ENCODE data around the gene KCNJ14.

KCNJ14 gene

DNA sequence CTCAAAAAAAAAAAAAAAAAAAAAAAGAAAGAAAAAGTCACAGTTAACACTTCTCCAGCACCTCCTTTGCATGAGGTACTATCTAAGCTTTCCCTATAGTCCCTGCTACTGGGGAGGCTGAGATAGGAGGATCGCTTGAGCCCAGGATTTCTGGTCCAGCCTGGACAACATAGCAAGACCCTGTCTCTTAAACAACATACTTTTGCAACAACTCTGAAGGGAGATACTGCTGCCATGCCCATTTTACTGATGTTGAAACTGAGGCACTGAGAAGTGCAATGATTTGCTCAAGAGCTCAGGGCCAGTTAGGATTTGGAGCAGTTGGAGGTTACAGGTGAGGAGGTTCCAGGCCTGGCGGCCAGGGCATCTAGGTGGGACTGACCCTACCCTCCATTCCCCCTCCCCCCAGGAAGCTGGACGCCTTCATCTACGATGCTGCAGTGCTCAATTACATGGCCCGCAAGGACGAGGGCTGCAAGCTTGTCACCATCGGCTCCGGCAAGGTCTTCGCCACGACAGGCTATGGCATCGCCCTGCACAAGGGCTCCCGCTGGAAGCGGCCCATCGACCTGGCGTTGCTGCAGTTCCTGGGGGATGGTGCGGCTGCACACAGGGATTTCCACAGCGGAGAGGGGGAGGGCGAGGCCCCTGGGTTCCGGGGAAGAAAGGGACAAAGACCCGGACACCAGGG is 13.9 kb upstream of the KCNJ14 start:
- no peak overlapping the region for H3K4me3 Mint-ChIP-seq
- intact Hi-C loops (cut with micrococcal nuclease) = no loop called here
- H3K9me3 Mint-ChIP-seq = no peaks in the 10 kb centered on the region
- H3K4me1 Mint-ChIP-seq (ENCODE audit: low read depth) = peaks cover 27% of the 10 kb centered on the region
- peaks cover 44% of the 10 kb centered on the region for H3K27me3 Mint-ChIP-seq
- H3K36me3 Mint-ChIP-seq (ENCODE audit: low read depth) = peaks cover 26% of the 10 kb centered on the region
- H3K27ac Mint-ChIP-seq = no peak overlapping the region

DNA sequence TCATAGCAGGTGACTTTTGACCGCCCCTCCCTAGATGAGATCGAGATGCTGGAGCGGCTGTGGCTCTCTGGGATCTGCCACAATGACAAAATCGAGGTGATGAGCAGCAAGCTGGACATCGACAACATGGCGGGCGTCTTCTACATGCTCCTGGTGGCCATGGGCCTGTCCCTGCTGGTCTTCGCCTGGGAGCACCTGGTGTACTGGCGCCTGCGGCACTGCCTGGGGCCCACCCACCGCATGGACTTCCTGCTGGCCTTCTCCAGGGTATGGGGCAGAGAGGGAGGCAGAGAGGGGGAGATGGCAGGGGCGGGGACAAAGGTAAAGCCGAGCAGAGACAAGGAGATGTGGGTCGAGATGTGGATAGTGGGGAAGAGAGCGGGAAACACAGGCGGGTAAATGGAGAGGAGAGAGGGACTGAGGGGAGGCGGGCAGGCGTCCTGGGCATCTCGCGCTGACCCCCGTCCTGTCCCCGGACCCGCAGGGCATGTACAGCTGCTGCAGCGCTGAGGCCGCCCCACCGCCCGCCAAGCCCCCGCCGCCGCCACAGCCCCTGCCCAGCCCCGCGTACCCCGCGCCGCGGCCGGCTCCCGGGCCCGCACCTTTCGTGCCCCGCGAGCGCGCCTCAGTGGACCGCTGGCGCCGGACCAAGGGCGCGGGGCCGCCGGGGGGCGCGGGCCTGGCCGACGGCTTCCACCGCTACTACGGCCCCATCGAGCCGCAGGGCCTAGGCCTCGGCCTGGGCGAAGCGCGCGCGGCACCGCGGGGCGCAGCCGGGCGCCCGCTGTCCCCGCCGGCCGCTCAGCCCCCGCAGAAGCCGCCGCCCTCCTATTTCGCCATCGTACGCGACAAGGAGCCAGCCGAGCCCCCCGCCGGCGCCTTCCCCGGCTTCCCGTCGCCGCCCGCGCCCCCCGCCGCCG is 13.0 kb upstream of the KCNJ14 start:
- Mint-ChIP-seq H3K9me3 (no peaks in the 10 kb centered on the region), H3K4me3 (peak overlapping the region; percentile 10), H3K36me3 (ENCODE audit: low read depth) (peaks cover 34% of the 10 kb centered on the region), H3K4me1 (ENCODE audit: low read depth) (peaks cover 29% of the 10 kb centered on the region), H3K27me3 (peaks cover 39% of the 10 kb centered on the region), H3K27ac (no peak overlapping the region)
- intact Hi-C loops (cut with micrococcal nuclease) = no loop called here

DNA sequence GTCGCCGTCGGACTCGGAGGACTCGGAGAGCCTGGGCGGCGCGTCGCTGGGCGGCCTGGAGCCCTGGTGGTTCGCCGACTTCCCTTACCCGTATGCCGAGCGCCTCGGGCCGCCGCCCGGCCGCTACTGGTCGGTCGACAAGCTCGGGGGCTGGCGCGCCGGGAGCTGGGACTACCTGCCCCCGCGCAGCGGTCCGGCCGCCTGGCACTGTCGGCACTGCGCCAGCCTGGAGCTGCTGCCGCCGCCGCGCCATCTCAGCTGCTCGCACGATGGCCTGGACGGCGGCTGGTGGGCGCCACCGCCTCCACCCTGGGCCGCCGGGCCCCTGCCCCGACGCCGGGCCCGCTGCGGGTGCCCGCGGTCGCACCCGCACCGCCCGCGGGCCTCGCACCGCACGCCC is 12.1 kb upstream of the KCNJ14 start:
- Mint-ChIP-seq H3K27me3 (peaks cover 35% of the 10 kb centered on the region), H3K4me1 (ENCODE audit: low read depth) (peaks cover 35% of the 10 kb centered on the region), H3K27ac (no peak overlapping the region), H3K9me3 (no peaks in the 10 kb centered on the region), H3K36me3 (ENCODE audit: low read depth) (peaks cover 43% of the 10 kb centered on the region), H3K4me3 (no peak overlapping the region)
- intact Hi-C loops (cut with micrococcal nuclease) = no loop called here

DNA sequence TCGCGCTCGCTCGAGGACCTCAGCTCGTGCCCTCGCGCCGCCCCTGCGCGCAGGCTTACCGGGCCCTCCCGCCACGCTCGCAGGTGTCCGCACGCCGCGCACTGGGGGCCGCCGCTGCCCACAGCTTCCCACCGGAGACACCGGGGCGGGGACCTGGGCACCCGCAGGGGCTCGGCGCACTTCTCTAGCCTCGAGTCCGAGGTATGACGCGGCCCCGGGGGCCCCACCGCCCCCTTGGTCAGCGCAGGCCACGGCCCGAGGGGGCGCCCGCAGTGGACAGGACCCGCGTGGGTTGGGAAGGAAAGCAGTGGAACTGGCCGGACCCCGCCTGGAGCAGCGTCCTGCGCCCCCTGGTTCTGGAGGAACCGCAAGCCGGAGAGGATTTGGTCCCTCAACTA is 11.6 kb upstream of the KCNJ14 start:
- H3K27me3 Mint-ChIP-seq = peaks cover 35% of the 10 kb centered on the region
- no peak overlapping the region for H3K4me3 Mint-ChIP-seq
- H3K9me3 Mint-ChIP-seq = no peaks in the 10 kb centered on the region
- intact Hi-C loops (cut with micrococcal nuclease) = loop anchor here (2.0 kb wide), 1 partner anchor 53 kb away; the partner anchor contains the start of gene KDELR1
- H3K4me1 Mint-ChIP-seq (ENCODE audit: low read depth) = peaks cover 38% of the 10 kb centered on the region
- peak overlapping the region; percentile 56 for H3K27ac Mint-ChIP-seq
- H3K36me3 Mint-ChIP-seq (ENCODE audit: low read depth) = peaks cover 48% of the 10 kb centered on the region

DNA sequence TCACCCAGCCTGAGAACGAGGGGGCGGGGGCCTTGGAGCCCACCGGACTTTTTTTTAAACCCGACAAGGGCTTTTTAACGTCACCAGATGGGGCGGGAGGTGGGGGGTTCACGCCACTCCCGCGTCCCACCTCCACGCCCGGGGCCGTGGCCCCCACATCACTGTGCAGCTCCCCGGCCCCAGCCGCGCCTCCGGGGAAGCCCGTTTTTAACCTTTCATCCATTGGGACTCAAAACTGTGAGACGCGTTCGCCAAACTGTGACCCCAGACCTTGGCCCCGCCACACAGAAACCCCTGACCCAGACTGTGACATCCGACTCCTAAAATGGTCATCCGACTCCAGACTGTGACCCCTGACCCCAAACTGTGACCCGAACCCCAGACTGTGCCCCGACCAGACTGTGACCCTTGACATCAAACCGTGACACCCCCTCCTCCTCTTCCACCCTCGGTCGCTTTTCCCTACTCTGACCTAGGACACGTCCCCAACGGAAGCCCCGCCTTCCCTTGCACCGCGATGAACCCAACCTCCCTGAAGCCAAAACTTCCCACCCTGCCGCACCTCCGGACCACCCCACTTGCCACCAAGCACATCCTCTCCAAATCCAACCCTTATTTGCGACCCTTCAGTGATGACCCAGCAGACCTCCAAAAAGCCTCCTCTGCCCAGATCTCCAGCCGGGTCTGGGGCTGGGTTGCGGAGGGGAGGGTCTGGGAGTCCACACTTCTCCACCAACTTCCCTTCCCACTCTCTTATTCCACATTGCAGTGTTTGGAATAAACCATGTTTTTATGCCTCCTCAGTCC is 11.0 kb upstream of the KCNJ14 start:
- Mint-ChIP-seq H3K36me3 (ENCODE audit: low read depth) (peaks cover 54% of the 10 kb centered on the region), H3K4me1 (ENCODE audit: low read depth) (peaks cover 38% of the 10 kb centered on the region), H3K4me3 (peak overlapping the region; percentile 96), H3K27me3 (peaks cover 35% of the 10 kb centered on the region), H3K9me3 (no peaks in the 10 kb centered on the region), H3K27ac (peak overlapping the region; percentile 56)
- intact Hi-C loops (cut with micrococcal nuclease) = loop anchor here (2.0 kb wide), 1 partner anchor 54 kb away; the partner anchor contains the start of gene KDELR1

DNA sequence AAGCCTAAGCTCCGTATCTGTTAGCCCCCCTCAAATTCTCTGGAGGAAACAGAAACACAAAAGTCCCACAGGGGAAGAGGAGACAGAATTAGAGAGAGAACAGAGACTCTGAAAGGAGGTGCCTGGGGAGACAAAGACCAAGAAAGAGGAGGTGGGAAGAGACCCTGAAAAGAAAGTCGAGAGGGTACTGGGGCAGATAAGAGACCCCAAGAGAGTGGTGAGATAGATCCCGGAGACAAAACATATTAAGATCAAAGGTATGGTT is 10.5 kb upstream of the KCNJ14 start:
- H3K36me3 Mint-ChIP-seq (ENCODE audit: low read depth) = peaks cover 59% of the 10 kb centered on the region
- H3K27me3 Mint-ChIP-seq = peaks cover 35% of the 10 kb centered on the region
- H3K9me3 Mint-ChIP-seq = no peaks in the 10 kb centered on the region
- intact Hi-C loops (cut with micrococcal nuclease) = loop anchor here (1.0 to 2.0 kb wide), 2 partner anchors 24 to 54 kb away; partner anchors contain the start of genes CYTH2 and KDELR1
- H3K27ac Mint-ChIP-seq = peak overlapping the region; percentile 56
- peak overlapping the region; percentile 96 for H3K4me3 Mint-ChIP-seq
- H3K4me1 Mint-ChIP-seq (ENCODE audit: low read depth) = peaks cover 38% of the 10 kb centered on the region

DNA sequence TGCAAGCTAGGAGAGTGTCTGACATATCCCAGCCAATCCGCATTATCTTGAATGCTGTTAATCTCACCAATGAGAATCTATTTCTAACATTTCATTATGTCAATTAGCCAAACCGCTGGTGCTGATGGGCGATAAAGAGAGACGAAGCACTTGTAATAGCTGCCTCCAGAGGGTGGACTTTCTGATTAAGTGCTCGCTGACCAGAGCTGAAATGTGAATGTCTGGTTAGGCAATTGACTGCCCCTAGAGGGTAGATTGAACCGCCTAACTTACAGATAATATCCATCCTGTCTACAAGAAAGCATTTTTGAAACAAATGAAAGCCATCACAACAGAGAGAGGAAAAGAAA is 10.1 kb upstream of the KCNJ14 start:
- peaks cover 38% of the 10 kb centered on the region for H3K4me1 Mint-ChIP-seq (ENCODE audit: low read depth)
- no peaks in the 10 kb centered on the region for H3K9me3 Mint-ChIP-seq
- H3K4me3 Mint-ChIP-seq = peak overlapping the region; percentile 96
- peaks cover 35% of the 10 kb centered on the region for H3K27me3 Mint-ChIP-seq
- intact Hi-C loops (cut with micrococcal nuclease) = loop anchor here (1.0 to 2.0 kb wide), 2 partner anchors 24 to 54 kb away; partner anchors contain the start of genes CYTH2 and KDELR1
- peaks cover 63% of the 10 kb centered on the region for H3K36me3 Mint-ChIP-seq (ENCODE audit: low read depth)
- peak overlapping the region; percentile 98 for H3K27ac Mint-ChIP-seq

DNA sequence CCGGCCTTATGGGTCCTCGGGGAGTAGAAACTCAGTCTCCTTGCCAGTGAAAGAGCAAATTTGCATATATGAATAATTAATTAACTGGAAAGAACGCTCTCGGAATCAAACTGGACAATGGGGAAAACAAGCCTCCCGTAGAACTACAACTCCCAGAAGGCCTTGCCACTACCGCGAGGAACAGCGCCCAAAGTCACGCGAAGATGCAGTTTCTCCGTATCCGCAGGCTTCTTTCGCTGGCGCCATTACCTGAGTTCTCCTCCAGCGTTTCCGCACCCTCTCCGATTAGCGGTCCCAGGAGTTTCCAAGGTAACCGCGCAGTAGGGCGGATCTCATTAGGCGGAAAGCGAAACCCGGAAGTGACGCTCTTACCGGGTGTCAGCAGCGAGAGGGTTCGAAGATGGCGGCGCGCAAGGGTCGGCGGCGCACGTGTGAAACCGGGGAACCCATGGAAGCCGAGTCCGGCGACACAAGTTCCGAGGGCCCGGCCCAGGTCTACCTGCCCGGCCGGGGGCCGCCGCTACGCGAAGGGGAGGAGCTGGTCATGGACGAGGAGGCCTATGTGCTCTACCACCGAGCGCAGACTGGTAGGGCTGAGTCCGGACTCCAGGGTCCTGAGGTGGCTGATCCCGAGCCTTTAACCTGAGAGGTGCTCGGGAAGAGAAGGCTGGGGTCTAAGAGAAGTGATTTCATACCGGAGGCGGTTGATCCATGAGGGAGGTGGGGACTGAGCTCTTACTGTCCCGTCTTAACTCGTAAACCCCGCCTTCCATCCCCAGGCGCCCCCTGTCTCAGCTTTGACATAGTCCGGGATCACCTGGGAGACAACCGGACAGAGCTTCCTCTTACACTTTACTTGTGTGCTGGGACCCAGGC is 9.5 kb upstream of the KCNJ14 start, which contains the start of gene GRWD1:
Gene GRWD1 (plus strand): TSS at position 378 of the 876 bp plus-strand sequence. CDS start 23 bp downstream, at position 401.
- Mint-ChIP-seq H3K4me3 (peak within 1 kb of the TSS; percentile 96), H3K27ac (peak within 1 kb of the TSS; percentile 98), H3K27me3 (peaks cover 30% of the 10 kb centered on the region), H3K9me3 (no peaks in the 10 kb centered on the region), H3K36me3 (ENCODE audit: low read depth) (peaks cover 69% of the 10 kb centered on the region), H3K4me1 (ENCODE audit: low read depth) (peaks cover 38% of the 10 kb centered on the region)
- intact Hi-C loops (cut with micrococcal nuclease) = loop anchor here (1.0 to 2.0 kb wide), 2 partner anchors 23 to 55 kb away; partner anchors contain the start of genes CYTH2 and KDELR1

DNA sequence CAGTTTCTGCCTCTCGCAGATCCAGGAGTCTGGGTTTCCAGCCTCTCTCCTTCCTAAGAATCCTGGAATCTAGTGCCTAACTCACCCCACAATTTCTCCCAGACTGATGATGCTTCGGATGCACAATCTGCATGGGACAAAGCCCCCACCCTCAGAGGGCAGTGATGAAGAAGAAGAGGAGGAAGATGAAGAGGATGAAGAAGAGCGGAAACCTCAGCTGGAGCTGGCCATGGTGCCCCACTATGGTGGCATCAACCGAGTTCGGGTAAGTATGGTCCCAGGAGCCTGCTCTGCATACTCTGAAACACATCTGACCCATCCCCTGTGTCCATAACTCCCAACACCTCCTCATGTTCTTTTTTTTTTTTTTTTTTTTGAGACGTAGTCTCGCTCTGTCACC is 8.8 kb upstream of the KCNJ14 start:
- intact Hi-C loops (cut with micrococcal nuclease) = no loop called here
- Mint-ChIP-seq H3K27ac (peak overlapping the region; percentile 98), H3K27me3 (peaks cover 23% of the 10 kb centered on the region), H3K9me3 (no peaks in the 10 kb centered on the region), H3K4me3 (peak overlapping the region; percentile 96), H3K36me3 (ENCODE audit: low read depth) (peaks cover 75% of the 10 kb centered on the region), H3K4me1 (ENCODE audit: low read depth) (peaks cover 38% of the 10 kb centered on the region)

DNA sequence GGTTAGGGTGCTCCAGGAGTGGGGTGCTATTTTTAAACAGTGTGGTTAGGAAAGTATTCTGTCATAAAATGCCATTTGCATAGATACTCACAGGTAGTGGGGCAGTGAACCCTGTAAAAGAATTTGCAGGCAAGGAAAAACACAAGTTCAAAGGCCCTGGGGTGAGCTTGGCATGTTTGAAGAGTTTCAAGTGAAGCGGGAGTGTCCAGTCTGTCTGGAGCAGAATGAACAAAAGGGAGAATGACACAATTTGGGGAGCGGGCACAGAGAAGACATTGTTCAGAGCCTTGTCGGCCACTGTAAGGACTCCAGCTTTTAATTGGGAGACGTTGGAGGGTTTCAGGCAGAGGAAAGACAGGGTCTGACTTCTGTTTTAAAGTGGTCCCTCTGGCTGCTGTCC is 6.8 kb upstream of the KCNJ14 start:
- H3K36me3 Mint-ChIP-seq (ENCODE audit: low read depth) = peaks cover 86% of the 10 kb centered on the region
- H3K4me3 Mint-ChIP-seq = no peak overlapping the region
- intact Hi-C loops (cut with micrococcal nuclease) = no loop called here
- no peaks in the 10 kb centered on the region for H3K9me3 Mint-ChIP-seq
- H3K27me3 Mint-ChIP-seq = peaks cover 13% of the 10 kb centered on the region
- no peak overlapping the region for H3K27ac Mint-ChIP-seq
- peaks cover 32% of the 10 kb centered on the region for H3K4me1 Mint-ChIP-seq (ENCODE audit: low read depth)

DNA sequence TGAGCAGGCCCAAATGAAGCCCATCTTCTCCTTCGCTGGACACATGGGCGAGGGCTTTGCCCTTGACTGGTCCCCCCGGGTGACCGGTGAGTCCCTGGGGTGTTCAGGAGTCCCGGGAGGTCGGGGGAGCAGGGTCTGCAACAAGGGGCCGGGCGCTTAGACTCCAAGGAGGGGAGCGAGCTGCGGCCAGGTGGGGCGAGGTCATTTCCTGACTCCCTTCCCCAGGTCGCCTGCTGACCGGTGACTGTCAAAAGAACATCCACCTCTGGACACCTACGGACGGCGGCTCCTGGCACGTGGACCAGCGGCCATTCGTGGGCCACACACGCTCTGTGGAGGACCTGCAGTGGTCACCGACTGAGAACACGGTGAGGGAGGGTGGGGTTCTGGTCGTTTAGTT is 4.9 kb upstream of the KCNJ14 start:
- no peaks in the 10 kb centered on the region for H3K9me3 Mint-ChIP-seq
- H3K36me3 Mint-ChIP-seq (ENCODE audit: low read depth) = peaks cover 99% of the 10 kb centered on the region
- peaks cover 26% of the 10 kb centered on the region for H3K4me1 Mint-ChIP-seq (ENCODE audit: low read depth)
- no peaks in the 10 kb centered on the region for H3K27me3 Mint-ChIP-seq
- H3K4me3 Mint-ChIP-seq = no peak overlapping the region
- intact Hi-C loops (cut with micrococcal nuclease) = no loop called here
- H3K27ac Mint-ChIP-seq = no peak overlapping the region

DNA sequence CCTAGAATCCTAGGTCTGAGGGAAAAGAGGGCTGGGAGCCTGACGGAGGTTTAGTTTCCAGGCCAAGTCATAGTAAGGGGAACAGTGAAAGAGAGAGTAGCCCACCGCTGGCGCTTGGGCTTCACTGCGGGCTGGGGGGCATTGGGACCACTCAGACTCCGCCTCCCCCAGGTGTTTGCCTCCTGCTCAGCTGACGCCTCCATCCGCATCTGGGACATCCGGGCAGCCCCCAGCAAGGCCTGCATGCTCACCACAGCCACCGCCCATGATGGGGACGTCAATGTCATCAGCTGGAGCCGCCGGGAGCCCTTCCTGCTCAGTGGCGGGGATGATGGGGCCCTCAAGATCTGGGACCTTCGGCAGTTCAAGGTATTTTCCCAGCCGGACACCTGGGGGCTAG is 4.5 kb upstream of the KCNJ14 start:
- H3K36me3 Mint-ChIP-seq (ENCODE audit: low read depth) = peaks cover 100% of the 10 kb centered on the region
- H3K27ac Mint-ChIP-seq = no peak overlapping the region
- intact Hi-C loops (cut with micrococcal nuclease) = no loop called here
- H3K4me3 Mint-ChIP-seq = no peak overlapping the region
- H3K27me3 Mint-ChIP-seq = no peaks in the 10 kb centered on the region
- peaks cover 30% of the 10 kb centered on the region for H3K4me1 Mint-ChIP-seq (ENCODE audit: low read depth)
- H3K9me3 Mint-ChIP-seq = no peaks in the 10 kb centered on the region

DNA sequence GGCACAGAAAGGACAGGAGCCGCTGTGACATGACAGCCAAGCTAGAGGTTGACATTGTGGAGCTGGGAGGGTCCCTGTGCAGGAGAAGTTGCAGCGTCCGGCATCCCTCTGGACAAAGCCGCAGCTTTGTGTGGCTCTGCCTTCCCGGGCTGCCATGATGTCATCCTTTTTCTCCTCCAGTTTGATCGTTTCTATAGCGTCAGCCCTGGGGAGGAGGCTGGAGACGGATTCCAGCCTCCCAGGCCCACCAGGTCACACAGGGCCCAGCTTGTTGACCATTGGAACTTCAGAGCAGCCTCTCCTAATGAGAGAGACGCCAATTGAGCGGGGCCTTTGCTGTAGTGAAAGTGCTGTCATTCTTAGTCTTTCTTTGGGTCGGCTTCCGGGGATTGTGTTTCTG is 3.8 kb upstream of the KCNJ14 start:
- Mint-ChIP-seq H3K27me3 (no peaks in the 10 kb centered on the region), H3K36me3 (ENCODE audit: low read depth) (peaks cover 100% of the 10 kb centered on the region), H3K4me3 (no peak overlapping the region), H3K9me3 (no peaks in the 10 kb centered on the region), H3K4me1 (ENCODE audit: low read depth) (peaks cover 26% of the 10 kb centered on the region), H3K27ac (no peak overlapping the region)
- intact Hi-C loops (cut with micrococcal nuclease) = no loop called here
